OCI-LY7 (cell line): ENCODE measurements around the gene ZFHX3.

Experiments
- EZH2phosphoT487 ChIP-seq: fragments of 200-600 bp; sonication (generic); IDR thresholded peaks from 2 replicates; pipeline ENCODE4 v1.6.1; 2018; ENCODE audit warnings: low read depth, borderline replicate concordance, mild to moderate bottlenecking, mixed run types, antibody characterized with exemption, low read length, moderate library complexity, mixed read lengths
- TF ChIP-seq, protein P1 (sequence below): fragments of 200-600 bp; sonication (generic); conservative IDR thresholded peaks from 2 replicates; pipeline ENCODE4 v1.5.1; 2014; ENCODE audit warnings: mild to moderate bottlenecking, antibody characterized with exemption, low read length, moderate library complexity, mixed read lengths

GRCh38 chr16:73047536-73048291, at the start of gene ZFHX3:
- TF ChIP-seq, protein P1, sequence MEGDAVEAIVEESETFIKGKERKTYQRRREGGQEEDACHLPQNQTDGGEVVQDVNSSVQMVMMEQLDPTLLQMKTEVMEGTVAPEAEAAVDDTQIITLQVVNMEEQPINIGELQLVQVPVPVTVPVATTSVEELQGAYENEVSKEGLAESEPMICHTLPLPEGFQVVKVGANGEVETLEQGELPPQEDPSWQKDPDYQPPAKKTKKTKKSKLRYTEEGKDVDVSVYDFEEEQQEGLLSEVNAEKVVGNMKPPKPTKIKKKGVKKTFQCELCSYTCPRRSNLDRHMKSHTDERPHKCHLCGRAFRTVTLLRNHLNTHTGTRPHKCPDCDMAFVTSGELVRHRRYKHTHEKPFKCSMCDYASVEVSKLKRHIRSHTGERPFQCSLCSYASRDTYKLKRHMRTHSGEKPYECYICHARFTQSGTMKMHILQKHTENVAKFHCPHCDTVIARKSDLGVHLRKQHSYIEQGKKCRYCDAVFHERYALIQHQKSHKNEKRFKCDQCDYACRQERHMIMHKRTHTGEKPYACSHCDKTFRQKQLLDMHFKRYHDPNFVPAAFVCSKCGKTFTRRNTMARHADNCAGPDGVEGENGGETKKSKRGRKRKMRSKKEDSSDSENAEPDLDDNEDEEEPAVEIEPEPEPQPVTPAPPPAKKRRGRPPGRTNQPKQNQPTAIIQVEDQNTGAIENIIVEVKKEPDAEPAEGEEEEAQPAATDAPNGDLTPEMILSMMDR = no peak
- no peak for TF ChIP-seq EZH2phosphoT487
